Measurements from ENCODE around the gene LMBRD1. TPM values are rescaled to one million over a fixed set of nuclear protein-coding genes. Genes with fewer than 3 reads are reported as not detected.

LMBRD1 gene
- polyA plus RNA-seq, 1 donor (not counting 4 experiments of a cell fraction or from before 2014, with no cell fraction given) = 30.1 TPM

DNA sequence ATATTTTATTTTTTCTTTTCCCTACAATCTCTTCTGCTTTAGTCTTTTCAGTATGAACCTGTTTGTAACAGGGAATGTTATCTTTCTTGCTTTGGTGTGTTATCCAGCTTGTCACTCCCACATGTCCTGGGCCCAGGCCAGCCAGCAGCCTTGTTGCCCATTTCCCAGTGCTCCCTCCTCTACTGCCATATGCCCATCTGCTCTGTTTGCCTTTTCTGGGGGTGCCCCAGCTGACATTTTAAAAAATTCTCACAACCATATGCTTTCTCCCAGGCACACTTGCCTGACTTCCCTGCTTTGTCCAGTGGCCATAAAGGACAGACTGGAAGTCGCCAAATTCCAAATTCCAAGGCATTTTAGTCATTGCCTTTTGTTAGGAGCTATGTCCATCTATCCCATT, 23.6 kb upstream of the LMBRD1 start:
- H3K9ac ChIP-seq (ENCODE audit: control insufficient read depth, extremely low read depth, insufficient read depth, low read length) = no peak overlapping the region
- dilution Hi-C loops (cut with MboI; ENCODE audit: extremely low pct_ligation_motif_present, low sequenced_read_pairs) = no loop called here
- no peak overlapping the region for H3K27ac ChIP-seq (ENCODE audit: control insufficient read depth, insufficient read depth, low read length)
- no peak overlapping the region for H3K4me3 ChIP-seq (ENCODE audit: control insufficient read depth in 2 of 3, extremely low read depth in 1 of 3, insufficient read depth in 2 of 3, low read depth in 1 of 3, low read length in 3 of 3)
- no peak overlapping the region for H3K4me2 ChIP-seq (ENCODE audit: control insufficient read depth, extremely low read depth, insufficient read depth, low read depth, low read length)
- H3K27me3 ChIP-seq (ENCODE audit: control insufficient read depth, extremely low read depth, insufficient read depth, low read length) = no peaks in the 10 kb centered on the region
- no peaks in the 10 kb centered on the region for H3K4me1 ChIP-seq (ENCODE audit: control insufficient read depth, extremely low read depth, insufficient read depth, low read length)
- no peak overlapping the region for H2AFZ ChIP-seq (ENCODE audit: control insufficient read depth, low read length)
- no peak for TF ChIP-seq EZH2 (IDR thresholded peaks at IDR 0.05; ENCODE audit: low read length)
- TF ChIP-seq, protein P1, sequence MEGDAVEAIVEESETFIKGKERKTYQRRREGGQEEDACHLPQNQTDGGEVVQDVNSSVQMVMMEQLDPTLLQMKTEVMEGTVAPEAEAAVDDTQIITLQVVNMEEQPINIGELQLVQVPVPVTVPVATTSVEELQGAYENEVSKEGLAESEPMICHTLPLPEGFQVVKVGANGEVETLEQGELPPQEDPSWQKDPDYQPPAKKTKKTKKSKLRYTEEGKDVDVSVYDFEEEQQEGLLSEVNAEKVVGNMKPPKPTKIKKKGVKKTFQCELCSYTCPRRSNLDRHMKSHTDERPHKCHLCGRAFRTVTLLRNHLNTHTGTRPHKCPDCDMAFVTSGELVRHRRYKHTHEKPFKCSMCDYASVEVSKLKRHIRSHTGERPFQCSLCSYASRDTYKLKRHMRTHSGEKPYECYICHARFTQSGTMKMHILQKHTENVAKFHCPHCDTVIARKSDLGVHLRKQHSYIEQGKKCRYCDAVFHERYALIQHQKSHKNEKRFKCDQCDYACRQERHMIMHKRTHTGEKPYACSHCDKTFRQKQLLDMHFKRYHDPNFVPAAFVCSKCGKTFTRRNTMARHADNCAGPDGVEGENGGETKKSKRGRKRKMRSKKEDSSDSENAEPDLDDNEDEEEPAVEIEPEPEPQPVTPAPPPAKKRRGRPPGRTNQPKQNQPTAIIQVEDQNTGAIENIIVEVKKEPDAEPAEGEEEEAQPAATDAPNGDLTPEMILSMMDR (optimal IDR thresholded peaks at IDR 0.05 in 1 of 3, IDR thresholded peaks at IDR 0.05 in 1 of 3, conservative IDR thresholded peaks at IDR 0.05 in 1 of 3; ENCODE audit: extremely low read depth in 1 of 3, insufficient read depth in 2 of 3, low read length in 3 of 3) = no peak
- H3K36me3 ChIP-seq (ENCODE audit: control insufficient read depth in 2 of 2, extremely low read depth in 1 of 2, insufficient read depth in 2 of 2, low read length in 2 of 2) = no peaks in the 10 kb centered on the region
- H4K20me1 ChIP-seq (ENCODE audit: control insufficient read depth, extremely low read depth, insufficient read depth, low read length) = no peaks in the 10 kb centered on the region
- H3K9me3 ChIP-seq (ENCODE audit: control insufficient read depth, low read depth, low read length) = no peaks in the 10 kb centered on the region
- no peaks in the 10 kb centered on the region for H3K9me1 ChIP-seq (ENCODE audit: control insufficient read depth, extremely low read depth, insufficient read depth, low read length)
- no peaks in the 10 kb centered on the region for H3K79me2 ChIP-seq (ENCODE audit: control insufficient read depth, insufficient read depth, low read length)
- DNase-seq (ENCODE audit: low read depth, low spot score) (no peak), FAIRE-seq (no peak)

DNA sequence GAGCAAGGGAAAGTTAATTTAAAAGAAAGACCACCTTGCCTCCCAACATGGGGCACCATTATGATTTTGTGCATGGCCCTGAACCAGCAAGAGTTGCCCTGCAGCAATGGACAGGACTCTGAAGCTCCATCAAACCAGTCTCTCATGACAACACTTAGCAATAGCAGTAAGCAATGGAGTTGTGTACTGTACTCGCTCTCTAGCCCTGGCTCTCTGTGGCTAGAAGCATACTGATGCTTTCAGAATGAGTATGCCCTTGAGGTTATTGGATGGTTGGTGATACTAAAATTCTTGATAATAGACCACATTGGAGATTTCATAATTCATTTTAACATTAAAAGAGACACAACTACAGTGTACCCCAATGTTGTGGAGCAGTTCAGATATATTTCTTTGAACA, 23.2 kb upstream of the LMBRD1 start:
- DNase-seq (ENCODE audit: low read depth, low spot score) (no peak), FAIRE-seq (no peak)
- H3K79me2 ChIP-seq (ENCODE audit: control insufficient read depth, insufficient read depth, low read length) = no peaks in the 10 kb centered on the region
- dilution Hi-C loops (cut with MboI; ENCODE audit: extremely low pct_ligation_motif_present, low sequenced_read_pairs) = no loop called here
- no peak overlapping the region for H3K9ac ChIP-seq (ENCODE audit: control insufficient read depth, extremely low read depth, insufficient read depth, low read length)
- H3K4me2 ChIP-seq (ENCODE audit: control insufficient read depth, extremely low read depth, insufficient read depth, low read depth, low read length) = no peak overlapping the region
- H3K27me3 ChIP-seq (ENCODE audit: control insufficient read depth, extremely low read depth, insufficient read depth, low read length) = no peaks in the 10 kb centered on the region
- H4K20me1 ChIP-seq (ENCODE audit: control insufficient read depth, extremely low read depth, insufficient read depth, low read length) = no peaks in the 10 kb centered on the region
- H2AFZ ChIP-seq (ENCODE audit: control insufficient read depth, low read length) = no peak overlapping the region
- no peaks in the 10 kb centered on the region for H3K9me3 ChIP-seq (ENCODE audit: control insufficient read depth, low read depth, low read length)
- H3K4me1 ChIP-seq (ENCODE audit: control insufficient read depth, extremely low read depth, insufficient read depth, low read length) = no peaks in the 10 kb centered on the region
- H3K36me3 ChIP-seq (ENCODE audit: control insufficient read depth in 2 of 2, extremely low read depth in 1 of 2, insufficient read depth in 2 of 2, low read length in 2 of 2) = no peaks in the 10 kb centered on the region
- H3K9me1 ChIP-seq (ENCODE audit: control insufficient read depth, extremely low read depth, insufficient read depth, low read length) = no peaks in the 10 kb centered on the region
- no peak overlapping the region for H3K27ac ChIP-seq (ENCODE audit: control insufficient read depth, insufficient read depth, low read length)
- TF ChIP-seq, protein P1 (optimal IDR thresholded peaks at IDR 0.05 in 1 of 3, IDR thresholded peaks at IDR 0.05 in 1 of 3, conservative IDR thresholded peaks at IDR 0.05 in 1 of 3; ENCODE audit: extremely low read depth in 1 of 3, insufficient read depth in 2 of 3, low read length in 3 of 3) = no peak
- no peak for TF ChIP-seq EZH2 (IDR thresholded peaks at IDR 0.05; ENCODE audit: low read length)
- no peak overlapping the region for H3K4me3 ChIP-seq (ENCODE audit: control insufficient read depth in 2 of 3, extremely low read depth in 1 of 3, insufficient read depth in 2 of 3, low read depth in 1 of 3, low read length in 3 of 3)
